ENCODE measurements around the gene PRKAB1. TPM values are rescaled to one million over a fixed set of nuclear protein-coding genes. Genes with fewer than 3 reads are reported as not detected.
A peak's percentile ranks its signal among the peaks of the same experiment; 100 is the strongest.

PRKAB1 gene
- total and polyA plus RNA-seq, 8 donors, result 31.8 to 88.3 (median 80.9) TPM

DNA sequence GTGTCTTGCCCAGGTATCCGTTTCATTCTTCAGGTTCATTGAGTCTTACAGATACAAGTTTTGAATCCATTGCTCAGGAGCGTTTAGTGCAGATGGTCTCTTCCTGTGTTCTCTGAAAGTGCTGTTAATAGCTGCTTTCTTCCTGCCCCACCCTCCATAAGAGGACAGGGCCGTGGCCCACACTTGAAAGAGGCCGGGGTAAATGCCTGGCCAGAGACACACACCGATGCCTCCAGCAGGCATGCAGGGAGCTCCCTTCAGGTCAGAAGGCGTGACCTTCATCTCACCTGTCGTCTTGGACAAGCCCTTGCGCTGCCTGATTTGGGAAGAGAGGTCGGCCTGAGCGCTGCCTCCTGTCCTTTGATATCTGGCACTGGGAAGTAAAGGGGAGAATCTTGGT, 11.6 kb downstream of the PRKAB1 start:
- peaks cover 0 to 81% of the 10 kb centered on the region in 2 donors for H3K36me3 ChIP-seq
- peaks cover under 1 to 23% of the 10 kb centered on the region in 2 donors for H3K4me1 ChIP-seq
- H3K27me3 ChIP-seq, result no peaks in the 10 kb centered on the region
- no peak overlapping the region for H3K4me3 ChIP-seq
- ATAC-seq (peak; percentile 41), DNase-seq (no peak)
- intact Hi-C loops (cut with DNase I), result no loop called here
- TF ChIP-seq, protein P1, sequence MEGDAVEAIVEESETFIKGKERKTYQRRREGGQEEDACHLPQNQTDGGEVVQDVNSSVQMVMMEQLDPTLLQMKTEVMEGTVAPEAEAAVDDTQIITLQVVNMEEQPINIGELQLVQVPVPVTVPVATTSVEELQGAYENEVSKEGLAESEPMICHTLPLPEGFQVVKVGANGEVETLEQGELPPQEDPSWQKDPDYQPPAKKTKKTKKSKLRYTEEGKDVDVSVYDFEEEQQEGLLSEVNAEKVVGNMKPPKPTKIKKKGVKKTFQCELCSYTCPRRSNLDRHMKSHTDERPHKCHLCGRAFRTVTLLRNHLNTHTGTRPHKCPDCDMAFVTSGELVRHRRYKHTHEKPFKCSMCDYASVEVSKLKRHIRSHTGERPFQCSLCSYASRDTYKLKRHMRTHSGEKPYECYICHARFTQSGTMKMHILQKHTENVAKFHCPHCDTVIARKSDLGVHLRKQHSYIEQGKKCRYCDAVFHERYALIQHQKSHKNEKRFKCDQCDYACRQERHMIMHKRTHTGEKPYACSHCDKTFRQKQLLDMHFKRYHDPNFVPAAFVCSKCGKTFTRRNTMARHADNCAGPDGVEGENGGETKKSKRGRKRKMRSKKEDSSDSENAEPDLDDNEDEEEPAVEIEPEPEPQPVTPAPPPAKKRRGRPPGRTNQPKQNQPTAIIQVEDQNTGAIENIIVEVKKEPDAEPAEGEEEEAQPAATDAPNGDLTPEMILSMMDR (IDR thresholded peaks at IDR 0.05), result no peak
- H3K27ac ChIP-seq, result peak overlapping the region in 1 of 2 donors; percentile 3
- H3K9me3 ChIP-seq, result no peaks in the 10 kb centered on the region

DNA sequence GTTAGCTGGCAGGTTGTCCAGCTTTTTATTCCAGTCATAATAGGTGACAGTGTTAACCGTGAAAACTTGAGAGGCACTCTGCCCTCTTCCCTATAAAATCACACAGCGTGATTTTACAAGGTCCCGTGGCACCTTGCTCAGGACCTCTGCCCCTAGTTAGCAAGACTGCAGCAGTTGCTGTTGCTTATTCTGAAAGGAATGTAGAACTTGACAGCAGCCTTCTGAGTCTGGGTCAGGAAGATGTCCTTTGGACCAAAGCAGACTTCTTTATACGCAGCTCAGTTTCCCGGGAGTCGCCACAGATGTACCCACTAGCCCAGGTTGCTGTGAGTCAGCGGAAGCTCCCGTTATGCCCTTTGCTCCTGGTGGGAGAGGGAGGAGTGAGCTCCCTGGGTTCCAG, 13.2 kb downstream of the PRKAB1 start:
- H3K27ac ChIP-seq, result no peak overlapping the region
- peaks cover 0 to 13% of the 10 kb centered on the region in 2 donors for H3K4me1 ChIP-seq
- intact Hi-C loops (cut with DNase I), result no loop called here
- TF ChIP-seq, protein P1 (IDR thresholded peaks at IDR 0.05), result no peak
- H3K36me3 ChIP-seq, result peaks cover 0 to 65% of the 10 kb centered on the region in 2 donors
- no peaks in the 10 kb centered on the region for H3K27me3 ChIP-seq
- ATAC-seq, result no peak
- no peaks in the 10 kb centered on the region for H3K9me3 ChIP-seq
- H3K4me3 ChIP-seq, result no peak overlapping the region
- DNase-seq, result no peak

DNA sequence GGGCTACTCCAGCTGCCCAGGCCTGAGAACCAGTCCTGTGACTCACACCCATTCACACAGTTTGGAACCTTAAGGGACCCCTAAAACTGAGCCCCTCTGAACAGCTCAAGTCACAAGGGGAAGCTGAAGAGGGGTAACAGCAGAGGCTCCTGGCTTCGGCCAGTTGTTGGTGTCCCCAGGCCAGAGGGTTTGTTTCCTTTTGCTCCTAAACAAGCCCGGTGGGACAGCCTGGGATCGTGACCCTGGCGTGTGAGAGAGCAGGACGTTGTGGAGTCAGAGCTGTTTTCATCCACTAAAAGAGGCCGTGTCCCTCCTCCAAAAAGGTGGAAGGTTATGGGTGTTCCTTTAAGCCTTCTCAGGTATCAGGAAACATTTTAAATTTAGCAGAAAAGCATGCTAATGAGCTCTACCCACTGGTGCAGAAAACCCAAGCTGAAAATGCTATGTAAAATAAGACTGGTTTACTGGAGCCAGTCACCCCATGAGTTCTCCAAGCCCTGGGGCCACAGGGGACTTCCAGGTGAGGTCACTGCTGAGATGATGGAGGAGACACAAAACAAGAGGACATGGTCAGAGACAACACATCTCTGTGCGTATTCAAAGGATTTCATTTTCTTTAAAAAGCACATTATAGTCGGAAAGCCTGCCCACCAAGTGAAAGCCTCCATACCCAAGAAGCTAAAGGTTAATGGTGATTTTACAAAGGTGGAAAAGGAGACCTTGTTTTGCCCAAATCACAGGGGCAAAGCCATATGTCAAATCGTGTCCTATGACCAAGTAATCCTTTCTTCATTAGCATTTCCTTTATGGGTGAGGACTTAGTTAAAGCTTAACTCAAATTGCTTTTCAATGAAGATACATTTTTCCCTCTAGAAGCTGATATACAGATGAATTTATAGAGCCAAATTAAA, 14.1 kb downstream of the PRKAB1 start:
- no peaks in the 10 kb centered on the region for H3K9me3 ChIP-seq
- no peaks in the 10 kb centered on the region for H3K27me3 ChIP-seq
- peaks cover 0 to 62% of the 10 kb centered on the region in 2 donors for H3K36me3 ChIP-seq
- H3K4me1 ChIP-seq, result peaks cover 0 to 13% of the 10 kb centered on the region in 2 donors
- TF ChIP-seq, protein P1 (IDR thresholded peaks at IDR 0.05), result no peak
- no peak for ATAC-seq
- peak overlapping the region in 1 of 2 donors; percentile 69 for H3K27ac ChIP-seq
- H3K4me3 ChIP-seq, result no peak overlapping the region
- intact Hi-C loops (cut with DNase I), result no loop called here
- DNase-seq, result no peak

DNA sequence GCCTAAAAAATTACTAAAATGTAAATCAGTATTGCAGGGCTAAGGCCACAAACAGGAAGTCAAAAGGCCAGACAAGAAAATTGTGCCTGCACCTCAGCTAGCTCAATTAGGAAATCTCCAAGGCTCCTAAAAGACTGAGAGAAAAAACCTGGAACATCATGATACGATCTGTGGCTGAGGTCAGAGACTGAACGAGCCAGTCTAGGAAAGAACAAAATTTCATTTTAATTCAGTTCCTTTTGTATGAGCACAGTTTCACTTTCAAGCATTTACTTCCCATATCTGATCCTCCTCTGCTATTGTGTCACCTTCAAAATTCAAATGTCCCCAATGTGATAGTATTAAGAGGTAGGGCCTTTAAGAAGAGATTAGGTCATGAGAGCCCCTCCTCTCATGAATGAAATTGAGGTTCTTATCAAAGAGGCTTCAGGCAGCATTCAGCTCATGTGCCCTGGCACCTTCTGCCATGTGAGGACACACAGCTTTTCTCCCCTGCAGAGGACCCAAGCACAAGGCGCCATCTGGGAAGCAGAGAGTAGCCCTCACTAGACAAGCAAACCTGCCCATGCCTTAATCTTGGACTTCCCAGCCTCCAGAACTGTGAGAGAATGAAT, 14.8 kb downstream of the PRKAB1 start:
- peak overlapping the region; percentile 53 to 69 for H3K27ac ChIP-seq
- no peak for DNase-seq

More for the DNA sequence above, 14.8 kb downstream of the PRKAB1 start:
- H3K4me3 ChIP-seq, result no peak overlapping the region
- H3K27me3 ChIP-seq, result no peaks in the 10 kb centered on the region
- ATAC-seq, result peak; percentile 14
- peaks cover 0 to 13% of the 10 kb centered on the region in 2 donors for H3K4me1 ChIP-seq
- no peaks in the 10 kb centered on the region for H3K9me3 ChIP-seq
- TF ChIP-seq, protein P1 (IDR thresholded peaks at IDR 0.05), result no peak
- peaks cover 0 to 55% of the 10 kb centered on the region in 2 donors for H3K36me3 ChIP-seq
- intact Hi-C loops (cut with DNase I), result no loop called here

All from left lung (tissue), 10 donors.